GM18508 (cell line): ENCODE results near the gene PPP1R1C.

Experiments used
- ATAC-seq: cut with Tn5 transposase; IDR thresholded peaks from one replicate; pipeline ENCODE4 v1.9.1; 2021; ENCODE audit warnings: moderate number of reproducible peaks; ENCODE audit not compliant: insufficient read depth, unreplicated experiment

The PPP1R1C gene

DNA sequence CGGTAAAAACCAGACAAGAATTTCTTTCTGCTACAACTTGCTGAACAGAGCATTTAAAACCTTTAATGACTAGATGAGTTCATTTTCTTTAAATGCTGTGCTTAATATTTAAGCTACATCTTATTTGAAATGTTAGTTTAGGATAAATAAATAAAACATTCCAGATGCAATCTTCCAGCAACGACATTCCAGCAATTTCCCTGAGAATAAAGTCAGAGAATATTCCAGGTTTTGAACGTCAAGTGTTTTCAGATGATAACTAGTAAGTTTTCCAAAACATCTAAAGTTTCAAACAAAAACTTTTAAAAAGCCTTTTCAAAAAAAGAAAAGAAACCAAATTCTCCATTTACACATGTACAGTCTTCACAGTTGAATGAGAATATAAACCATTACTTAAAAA is 104.8 kb downstream of the PPP1R1C start:
- no peak for ATAC-seq

DNA sequence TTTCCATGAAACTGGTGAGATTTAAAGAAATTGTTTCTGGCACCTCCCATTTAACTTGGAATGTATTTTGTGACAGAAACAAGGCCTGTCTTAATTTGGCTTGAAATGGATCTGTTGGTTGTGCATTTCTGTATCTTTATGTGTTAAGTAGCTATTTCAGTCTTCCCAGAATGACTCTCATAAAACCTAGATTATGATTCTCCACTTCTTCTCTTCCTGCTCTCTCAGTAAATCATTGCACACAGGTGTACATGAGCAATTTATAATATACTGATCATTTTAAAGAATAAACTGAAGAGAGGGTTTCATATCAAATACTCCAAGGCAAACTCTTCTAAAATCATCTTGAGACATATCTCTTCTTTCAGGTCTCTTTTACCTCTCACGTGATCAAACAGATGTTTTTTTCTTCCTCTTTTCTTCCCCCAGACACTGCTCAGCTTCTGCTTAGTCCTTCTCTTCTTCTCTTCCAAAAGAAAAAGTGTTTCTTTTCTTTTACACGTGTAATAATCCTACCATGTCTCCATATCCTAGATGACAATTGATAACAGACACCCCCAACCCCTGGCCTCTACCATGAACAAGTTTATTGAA is 112.0 kb downstream of the PPP1R1C start:
- ATAC-seq, result no peak

DNA sequence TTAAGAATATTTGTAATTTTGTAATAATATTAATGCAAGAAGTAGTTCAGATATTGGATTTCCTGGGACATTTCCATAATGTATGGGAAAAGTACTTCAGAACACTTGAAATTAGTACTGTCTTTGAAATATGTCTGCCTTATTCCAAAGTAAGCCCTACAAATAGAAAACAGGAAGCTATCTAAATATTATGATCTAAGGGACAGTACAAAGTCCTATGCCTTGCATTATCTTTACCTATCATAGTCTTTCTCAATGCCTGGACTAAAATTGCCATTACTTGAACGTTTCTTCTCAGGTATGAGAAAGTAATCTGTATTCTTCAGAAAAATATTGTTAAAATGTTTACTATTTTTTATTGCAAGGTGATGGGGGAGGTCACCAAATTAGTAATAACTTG is 113.0 kb downstream of the PPP1R1C start:
- no peak for ATAC-seq

- ATAC-seq, result no peak
Measured at GRCh38 chr2:182101263-182101662, 115.6 kb downstream of the PPP1R1C start.

GRCh38 chr2:182103526-182103925 is 117.9 kb downstream of the PPP1R1C start:
- ATAC-seq, result no peak

DNA sequence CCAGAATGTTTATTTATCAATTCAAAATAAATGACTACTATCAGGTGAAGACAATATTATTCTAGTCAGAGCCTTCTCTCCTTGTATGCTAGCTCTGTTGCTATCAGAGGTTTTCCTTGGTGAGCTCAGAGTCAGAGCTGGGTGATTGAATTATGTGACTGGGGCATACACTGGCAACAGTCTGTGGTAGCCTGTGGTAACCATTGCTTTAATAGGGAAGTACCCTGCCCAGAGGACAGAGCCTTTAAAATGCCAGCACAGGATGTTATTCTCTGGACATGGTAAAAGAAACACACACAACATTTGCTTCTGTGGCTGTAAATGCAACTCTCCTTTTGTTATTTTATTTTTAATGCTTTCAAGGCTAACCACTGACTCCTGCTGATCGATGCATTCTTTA is 124.7 kb downstream of the PPP1R1C start:
- no peak for ATAC-seq

DNA sequence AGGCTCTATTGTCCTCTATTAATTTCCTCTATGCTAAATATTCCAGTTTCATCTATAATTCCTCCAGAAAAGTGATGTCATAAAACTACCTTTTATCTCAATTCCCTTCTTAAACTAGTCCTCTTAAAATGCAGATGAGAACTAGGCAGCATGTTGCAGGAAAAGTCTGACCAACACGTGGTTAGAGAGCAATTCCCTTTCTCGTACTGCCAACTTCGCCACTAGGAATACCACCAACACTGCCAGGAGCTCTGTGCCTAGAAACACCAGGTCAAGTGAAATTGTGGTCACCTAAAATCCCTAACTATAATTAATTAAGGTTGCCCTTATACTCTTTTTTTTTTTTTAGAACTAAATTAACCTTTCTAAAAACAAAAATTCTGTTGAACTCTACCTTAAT is 127.7 kb downstream of the PPP1R1C start:
- ATAC-seq, result no peak

GRCh38 chr2:182115258-182115657 is 129.6 kb downstream of the PPP1R1C start:
- ATAC-seq, result no peak

- ATAC-seq, result no peak
Measured at GRCh38 chr2:182116774-182117173, 131.1 kb downstream of the PPP1R1C start.

DNA sequence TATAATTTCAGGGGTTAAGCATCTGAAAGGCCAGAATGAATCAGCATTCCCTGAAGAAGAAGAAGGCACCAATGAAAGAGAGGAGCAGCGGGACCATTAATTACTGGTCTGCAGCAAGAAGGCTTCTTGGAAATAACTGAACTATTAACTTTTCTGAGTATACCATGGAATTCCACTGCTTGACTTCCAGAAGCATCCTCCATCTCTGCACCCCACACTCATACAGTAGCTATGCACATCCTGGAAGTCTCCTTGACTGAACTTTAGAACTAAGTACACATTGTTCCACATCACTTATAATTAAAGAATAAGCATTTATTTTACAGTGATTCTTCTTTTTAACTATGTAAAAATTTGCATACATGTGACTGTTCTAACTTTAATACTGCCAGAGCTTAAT is 131.5 kb downstream of the PPP1R1C start:
- ATAC-seq, result no peak

GRCh38 chr2:182128821-182129707 is 143.4 kb downstream of the PPP1R1C start:
- no peak for ATAC-seq

DNA sequence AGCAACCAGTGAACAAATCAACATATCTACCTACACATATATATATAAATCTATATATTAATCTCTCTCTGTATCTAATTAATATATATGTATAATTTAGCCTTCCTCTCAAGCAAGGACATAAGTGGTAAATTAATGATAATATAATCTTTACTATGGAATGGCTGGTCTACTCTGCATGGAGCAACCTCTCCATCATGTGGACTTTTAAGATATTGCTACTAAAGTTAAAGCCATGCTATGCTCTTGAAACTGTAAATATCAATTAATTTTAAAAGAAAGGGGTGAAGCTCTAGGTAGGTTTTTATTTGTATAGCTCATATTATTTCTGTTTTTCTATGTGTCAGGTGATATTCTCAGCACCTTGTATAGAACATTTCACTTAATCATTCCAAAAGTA is 147.0 kb downstream of the PPP1R1C start:
- ATAC-seq, result no peak

DNA sequence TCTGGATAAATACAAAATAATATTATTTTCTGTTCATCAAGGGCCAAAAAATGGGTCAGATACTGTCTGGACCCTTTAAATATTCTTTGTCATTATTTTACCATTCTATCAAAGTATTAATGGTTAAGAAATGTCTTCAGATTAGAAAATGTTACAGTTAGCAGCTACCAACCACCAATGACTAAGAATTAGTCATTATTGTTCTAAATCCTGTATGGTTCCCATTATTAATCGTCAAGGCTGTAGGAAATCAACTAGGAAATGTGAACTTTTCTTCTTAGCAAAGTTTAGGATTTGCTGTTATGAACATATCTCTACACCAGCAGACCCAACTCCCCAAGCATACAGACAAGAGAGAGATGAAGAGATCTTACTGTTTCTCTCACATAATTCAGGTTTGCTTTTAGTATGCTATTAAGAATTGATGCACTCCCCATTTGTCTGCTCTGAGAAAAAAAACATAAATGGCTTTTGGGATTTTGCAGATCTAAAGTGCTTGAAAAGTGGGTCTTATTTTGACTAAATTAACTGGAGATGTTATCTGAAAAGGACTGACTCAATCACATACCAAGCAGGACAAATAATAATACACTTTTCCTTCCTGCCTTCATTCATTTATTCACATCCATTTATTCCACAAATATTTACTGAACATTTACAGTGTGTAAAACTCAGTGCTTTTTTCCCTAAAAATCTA is 147.7 kb downstream of the PPP1R1C start:
- ATAC-seq, result no peak

DNA sequence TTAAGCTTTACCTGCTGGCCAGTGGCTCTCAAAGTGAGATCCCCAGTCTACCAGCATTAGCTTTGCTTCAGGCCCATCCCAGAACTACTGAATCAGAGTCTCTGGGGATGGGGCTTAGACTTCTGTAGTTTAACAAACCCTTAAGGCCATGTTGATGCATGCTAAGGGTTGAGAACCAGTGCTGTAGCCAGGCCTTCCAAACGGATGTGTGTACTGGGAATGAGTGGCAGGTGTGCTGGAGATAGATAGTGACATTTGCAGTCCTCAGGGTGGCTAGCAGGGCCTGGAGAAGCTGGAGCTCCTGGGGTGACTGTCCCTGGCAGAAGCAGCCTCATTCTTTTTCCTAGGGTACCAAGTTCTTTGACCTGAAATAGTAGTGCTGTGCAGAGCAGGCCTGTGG is 148.5 kb downstream of the PPP1R1C start:
- no peak for ATAC-seq

- ATAC-seq, result no peak
Measured at GRCh38 chr2:182142062-182142461, 156.4 kb downstream of the PPP1R1C start.

- ATAC-seq, result no peak
Measured at GRCh38 chr2:182144041-182144775, 158.6 kb downstream of the PPP1R1C start.

GRCh38 chr2:182144776-182145165 is 159.1 kb downstream of the PPP1R1C start:
- no peak for ATAC-seq

DNA sequence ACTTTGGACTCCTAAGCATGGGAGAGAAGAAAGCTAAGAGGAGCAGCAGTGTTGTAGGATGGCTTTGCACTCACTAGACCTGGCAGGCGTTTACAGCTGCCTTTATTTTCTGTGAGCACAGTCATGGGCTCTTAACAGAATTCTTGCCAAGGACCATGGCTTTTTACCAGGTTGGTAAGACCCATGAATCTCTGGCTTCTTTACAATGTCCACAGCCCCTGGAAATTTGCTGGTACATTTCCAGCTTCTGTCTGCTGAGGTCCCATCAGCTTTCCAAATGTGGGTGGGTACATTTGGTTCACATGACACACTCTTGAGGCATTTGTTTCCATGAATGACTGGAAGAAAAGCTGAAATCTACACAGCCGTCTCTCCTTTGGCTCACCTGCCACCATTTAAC is 162.7 kb downstream of the PPP1R1C start:
- ATAC-seq, result no peak

- no peak for ATAC-seq
Measured at GRCh38 chr2:182163878-182164277, 178.2 kb downstream of the PPP1R1C start.

- ATAC-seq, result no peak
Measured at GRCh38 chr2:182164686-182165085, 179.0 kb downstream of the PPP1R1C start.

- no peak for ATAC-seq
Measured at GRCh38 chr2:182165202-182165601, 179.5 kb downstream of the PPP1R1C start.
